Measurements from ENCODE around the gene CDC123.
"Not testable (repeated sequence)": the region's sequence is repeated elsewhere in the genome, so short reads cannot be mapped to it uniquely, and the experiment has no call there.

The CDC123 gene

DNA sequence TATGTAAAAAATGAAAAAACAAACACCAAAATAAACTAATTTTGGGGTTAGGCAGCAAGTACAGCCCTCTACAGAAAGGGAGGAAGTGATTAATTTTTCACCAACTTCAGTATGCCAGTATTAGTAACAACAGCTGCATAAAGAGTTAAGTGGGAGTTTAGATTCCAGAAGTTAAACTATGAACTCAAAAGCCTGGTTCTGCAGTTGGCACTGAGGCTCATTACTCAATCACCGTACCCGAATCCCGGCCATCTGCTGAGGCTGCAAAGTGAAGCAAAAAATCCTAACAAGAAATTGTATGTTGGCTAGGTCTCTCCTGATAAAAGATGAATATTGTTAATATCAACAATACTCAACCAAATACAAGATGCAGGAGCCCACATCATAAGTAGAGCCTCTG is 4.3 kb upstream of the CDC123 start:
- DNase-seq: no peak

GRCh38 chr10:12193193-12193592 is 2.8 kb upstream of the CDC123 start:
- DNase-seq: no peak

- peak; percentile 45 for DNase-seq
Observed at GRCh38 chr10:12194752-12195271, 1.2 kb upstream of the CDC123 start.

DNA sequence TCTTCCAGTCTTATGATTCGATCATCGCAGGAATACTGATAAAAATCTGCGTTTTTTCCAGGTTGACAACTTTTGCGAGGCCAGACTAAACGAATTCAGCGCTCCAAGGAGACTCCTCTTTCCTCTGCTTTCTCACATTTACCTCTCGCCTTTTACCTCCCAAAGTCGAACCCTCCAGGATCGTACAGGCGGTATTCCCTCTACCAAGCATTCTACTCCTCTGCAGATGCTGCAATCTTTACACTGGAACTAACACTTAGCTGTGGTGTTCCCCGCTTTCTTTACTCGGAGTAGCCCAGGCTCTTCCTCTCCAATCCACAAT is 746 bp upstream of the CDC123 start:
- no peak for DNase-seq

- DNase-seq: no peak
Observed at GRCh38 chr10:12196531-12197211, 683 bp downstream of the CDC123 start.

DNA sequence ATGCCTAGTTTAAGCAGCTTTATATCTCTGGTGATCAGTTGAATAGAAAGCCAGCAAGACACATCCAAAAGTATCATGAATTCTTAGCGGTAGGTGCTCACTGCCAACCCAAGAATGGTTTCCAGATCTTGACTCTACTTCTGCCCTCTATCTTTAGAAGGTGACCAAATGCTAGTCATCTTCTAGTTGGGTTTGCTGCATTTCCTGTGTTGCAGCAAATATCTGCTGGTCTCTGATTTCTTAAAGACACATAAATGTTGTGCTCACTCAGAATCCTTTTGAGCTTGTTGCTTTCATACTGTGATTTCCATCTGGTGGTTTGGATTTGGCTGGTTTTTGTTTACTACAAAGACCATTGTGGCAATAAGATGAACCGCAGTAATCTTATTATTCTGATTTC is 2.2 kb downstream of the CDC123 start:
- no peak for DNase-seq

DNA sequence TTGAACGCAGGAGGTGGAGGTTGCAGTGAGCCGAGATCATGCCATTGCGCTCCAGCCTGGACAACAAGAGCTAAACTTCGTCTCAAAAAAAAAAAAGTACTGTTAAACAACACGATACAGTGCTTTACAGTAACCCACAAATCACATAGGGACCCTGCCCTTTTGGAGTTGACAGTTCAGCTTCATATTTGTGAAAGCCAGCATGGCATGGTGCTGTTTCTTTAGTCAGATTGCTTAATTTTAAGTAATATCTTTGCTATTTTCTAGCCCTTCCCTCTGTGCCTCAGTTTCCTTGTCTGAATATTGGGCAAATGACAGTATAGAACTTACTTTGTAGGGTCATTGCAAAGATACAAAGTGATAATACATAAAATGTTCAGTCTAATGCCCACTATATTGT is 4.9 kb downstream of the CDC123 start:
- DNase-seq: no peak

DNA sequence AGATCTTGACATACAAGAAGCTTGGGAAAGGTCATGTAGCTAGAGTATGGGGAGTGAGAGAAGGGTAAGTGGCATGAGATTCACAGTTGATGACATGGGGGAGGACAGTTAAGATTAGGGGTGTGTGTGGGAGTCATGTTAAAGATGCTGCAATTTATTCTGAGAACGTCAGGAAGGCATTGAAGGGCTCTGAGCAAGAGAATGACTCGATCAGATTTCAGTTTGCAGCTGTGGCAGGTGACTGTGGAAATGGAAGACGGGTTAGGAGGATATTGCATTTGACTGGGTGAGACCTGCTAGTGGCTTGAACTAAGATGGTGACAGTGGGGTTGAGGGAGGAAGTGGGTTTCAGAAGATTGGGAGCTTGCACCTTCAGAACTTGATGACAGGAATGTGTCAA is 5.6 kb downstream of the CDC123 start:
- DNase-seq: no peak

GRCh38 chr10:12202226-12202625 is 6.2 kb downstream of the CDC123 start:
- no peak for DNase-seq

DNA sequence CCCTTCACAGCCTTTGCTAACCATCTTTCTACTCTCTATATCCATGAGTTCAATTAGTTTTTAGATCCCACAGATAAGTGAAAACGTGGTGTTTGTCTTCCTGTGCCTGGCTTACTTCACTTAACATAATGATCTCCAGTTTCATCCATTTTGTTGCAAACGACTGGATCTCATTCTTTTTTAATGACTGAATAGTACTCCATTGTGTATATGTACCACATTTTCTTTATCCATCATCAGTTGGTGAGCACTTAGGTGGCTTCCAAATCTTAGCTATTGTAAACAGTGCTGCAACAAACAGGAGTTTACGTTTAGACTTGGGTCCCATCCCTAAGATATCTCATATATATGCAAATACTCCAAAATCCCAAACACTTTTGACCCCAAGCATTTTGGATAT is 9.1 kb downstream of the CDC123 start:
- no peak for DNase-seq

GRCh38 chr10:12207114-12207513 is 11.1 kb downstream of the CDC123 start:
- no peak for DNase-seq

- DNase-seq: no peak
Observed at GRCh38 chr10:12208460-12208859, 12.5 kb downstream of the CDC123 start.

GRCh38 chr10:12212454-12212853 is 16.5 kb downstream of the CDC123 start:
- no peak for DNase-seq

DNA sequence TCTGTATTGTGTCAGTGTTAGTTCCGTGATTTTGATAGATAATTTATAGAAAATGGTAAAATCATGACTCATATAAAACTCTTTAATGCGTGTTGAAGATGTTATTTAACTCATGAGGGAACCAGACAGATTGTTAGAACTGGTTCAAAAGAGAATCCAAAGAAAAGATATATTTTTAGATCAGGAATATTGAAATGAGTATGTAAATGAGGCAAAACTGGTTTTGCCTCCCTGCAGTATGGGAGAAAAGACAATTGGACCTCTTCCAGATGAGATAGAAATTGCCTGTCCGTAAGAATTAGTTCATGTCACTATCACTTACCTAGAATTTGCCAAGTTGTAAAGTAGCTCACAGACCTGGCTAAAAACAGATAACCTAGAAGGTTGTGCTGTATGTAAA is 17.6 kb downstream of the CDC123 start:
- no peak for DNase-seq

DNA sequence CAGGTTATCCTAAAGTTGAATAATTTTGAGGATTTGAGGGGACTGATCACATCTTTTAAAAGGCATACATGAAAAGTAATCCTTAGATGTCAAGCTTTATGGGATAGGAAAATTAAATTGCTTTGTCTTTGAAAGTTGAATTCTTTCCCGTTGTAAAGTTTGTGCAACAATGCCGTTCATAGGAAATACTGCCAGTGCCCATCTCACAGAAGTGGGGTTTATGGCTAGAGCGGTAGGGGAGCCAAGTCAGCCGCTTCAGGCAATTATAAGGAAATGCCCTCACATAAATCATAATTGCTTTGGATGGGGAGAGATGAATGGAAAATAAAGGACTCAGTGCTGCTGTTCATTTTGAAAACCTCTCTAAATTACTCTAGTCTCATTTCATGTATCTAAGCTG is 18.1 kb downstream of the CDC123 start:
- no peak for DNase-seq

- DNase-seq: no peak
Observed at GRCh38 chr10:12214763-12215218, 18.8 kb downstream of the CDC123 start.

GRCh38 chr10:12218991-12219390 is 23.0 kb downstream of the CDC123 start:
- no peak for DNase-seq

- DNase-seq: no peak
Observed at GRCh38 chr10:12221323-12222298, 25.6 kb downstream of the CDC123 start.

GRCh38 chr10:12225444-12225843 is 29.5 kb downstream of the CDC123 start:
- DNase-seq: no peak

GRCh38 chr10:12226438-12226837 is 30.4 kb downstream of the CDC123 start:
- not testable (repeated sequence) for DNase-seq

DNA sequence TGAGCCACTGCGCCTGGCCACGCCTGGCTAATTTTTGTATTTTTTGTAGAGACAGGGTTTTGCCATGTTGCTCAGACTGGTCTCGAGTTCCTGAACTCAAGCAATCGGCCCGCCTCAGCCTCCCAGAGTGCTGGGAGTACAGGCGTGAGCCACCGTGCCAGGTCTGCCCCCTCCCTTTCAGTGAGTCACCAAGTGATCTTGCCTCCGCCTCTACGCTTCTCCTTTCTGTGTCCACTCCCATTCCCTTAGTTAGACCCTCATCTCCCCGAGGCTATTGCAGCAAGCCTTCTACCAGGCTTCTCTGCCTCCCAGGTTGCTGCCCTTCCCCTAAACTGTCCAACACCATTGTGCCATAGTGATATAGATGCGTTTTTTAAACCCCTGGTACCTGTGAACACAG is 32.9 kb downstream of the CDC123 start:
- no peak for DNase-seq

GRCh38 chr10:12234687-12235086 is 38.7 kb downstream of the CDC123 start:
- not testable (repeated sequence) for DNase-seq

GRCh38 chr10:12235116-12235694 is 39.2 kb downstream of the CDC123 start:
- no peak for DNase-seq

DNA sequence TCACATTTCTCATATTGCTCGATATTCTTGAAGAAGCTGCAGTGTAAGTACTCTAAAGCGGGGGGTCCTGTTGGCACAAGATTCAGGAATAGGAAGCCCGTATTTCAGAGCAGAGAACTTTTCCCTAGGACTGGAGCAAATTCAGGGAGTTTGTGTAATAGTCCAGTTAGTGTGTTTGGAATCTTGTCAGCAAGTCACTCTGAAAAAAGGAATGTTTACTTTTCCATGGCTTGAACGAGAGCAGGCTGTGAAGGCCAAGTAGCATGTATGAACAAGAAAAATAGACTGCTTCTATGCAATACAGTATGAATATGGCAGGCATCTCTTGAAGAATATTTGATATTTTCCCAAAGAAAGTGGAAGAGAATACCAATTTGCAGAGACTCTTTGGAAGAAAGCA is 39.8 kb downstream of the CDC123 start:
- no peak for DNase-seq
